ENCODE results near the gene PLEKHG1. TPM values are rescaled to one million over a fixed set of nuclear protein-coding genes. Genes with fewer than 3 reads are reported as not detected.
A peak's percentile ranks its signal among the peaks of the same experiment; 100 is the strongest.

PLEKHG1 gene
- total RNA-seq, 4 donors from 2014 or later: 35.0 to 60.8 (median 43.8) TPM

GRCh38 chr6:150622941-150623874 is 23.5 kb downstream of the PLEKHG1 start:
- H3K27me3 ChIP-seq: no peaks in the 10 kb centered on the region
- no peak overlapping the region for H3K4me3 ChIP-seq
- no peak for TF ChIP-seq POLR2A (IDR thresholded peaks at IDR 0.05)
- TF ChIP-seq EP300 (IDR thresholded peaks at IDR 0.05): no peak
- TF ChIP-seq POLR2AphosphoS5 (IDR thresholded peaks at IDR 0.05): no peak
- TF ChIP-seq CTCF (IDR thresholded peaks at IDR 0.05): no peak
- H3K36me3 ChIP-seq: no peaks in the 10 kb centered on the region
- H3K9me3 ChIP-seq: no peaks in the 10 kb centered on the region
- H3K4me1 ChIP-seq: no peaks in the 10 kb centered on the region
- H3K27ac ChIP-seq: no peak overlapping the region
- no peak for DNase-seq (ENCODE audit: low spot score in 2 of 2)
- 90% methylated on average over 18 of the region's 18 CpGs for WGBS

- DNase-seq (ENCODE audit: low spot score in 2 of 2): no peak
- H3K27me3 ChIP-seq: no peaks in the 10 kb centered on the region
- H3K4me3 ChIP-seq: no peak overlapping the region
- H3K27ac ChIP-seq: no peak overlapping the region
- WGBS: 80% methylated on average over 5 of the region's 5 CpGs
- no peaks in the 10 kb centered on the region for H3K36me3 ChIP-seq
- no peaks in the 10 kb centered on the region for H3K4me1 ChIP-seq
- TF ChIP-seq CTCF (IDR thresholded peaks at IDR 0.05) (no peak), POLR2A (IDR thresholded peaks at IDR 0.05) (no peak), EP300 (IDR thresholded peaks at IDR 0.05) (no peak), POLR2AphosphoS5 (IDR thresholded peaks at IDR 0.05) (no peak)
- no peaks in the 10 kb centered on the region for H3K9me3 ChIP-seq
These were observed 24.5 kb downstream of the PLEKHG1 start for GRCh38 chr6:150624191-150624590.

GRCh38 chr6:150625927-150626326 is 26.2 kb downstream of the PLEKHG1 start:
- H3K27me3 ChIP-seq: no peaks in the 10 kb centered on the region
- TF ChIP-seq EP300 (IDR thresholded peaks at IDR 0.05) (no peak), CTCF (IDR thresholded peaks at IDR 0.05) (no peak)
- H3K36me3 ChIP-seq: no peaks in the 10 kb centered on the region
- no peak for DNase-seq (ENCODE audit: low spot score in 2 of 2)
- no peak overlapping the region for H3K4me3 ChIP-seq
- no peak overlapping the region for H3K27ac ChIP-seq
- 90% methylated on average over 4 of the region's 4 CpGs for WGBS
- H3K9me3 ChIP-seq: no peaks in the 10 kb centered on the region
- H3K4me1 ChIP-seq: no peaks in the 10 kb centered on the region

- DNase-seq (ENCODE audit: low spot score in 2 of 2): no peak
- Histone ChIP-seq H3K27ac (peak overlapping the region; percentile 9), H3K27me3 (no peaks in the 10 kb centered on the region), H3K9me3 (no peaks in the 10 kb centered on the region), H3K4me3 (no peak overlapping the region), H3K36me3 (no peaks in the 10 kb centered on the region), H3K4me1 (no peaks in the 10 kb centered on the region)
- TF ChIP-seq CTCF (IDR thresholded peaks at IDR 0.05) (no peak), POLR2AphosphoS5 (IDR thresholded peaks at IDR 0.05) (no peak), EP300 (IDR thresholded peaks at IDR 0.05) (no peak), POLR2A (IDR thresholded peaks at IDR 0.05) (no peak)
These were observed 27.5 kb downstream of the PLEKHG1 start for GRCh38 chr6:150627154-150627553.

- no peak overlapping the region for H3K4me3 ChIP-seq
- WGBS: 36% methylated on average over 5 of the region's 5 CpGs
- H3K27ac ChIP-seq: peak overlapping the region; percentile 9
These were observed 27.9 kb downstream of the PLEKHG1 start for GRCh38 chr6:150627585-150628025.

More at GRCh38 chr6:150627585-150628025, 27.9 kb downstream of the PLEKHG1 start:
- H3K9me3 ChIP-seq: no peaks in the 10 kb centered on the region
- no peaks in the 10 kb centered on the region for H3K4me1 ChIP-seq
- no peak for TF ChIP-seq POLR2A (IDR thresholded peaks at IDR 0.05)
- TF ChIP-seq EP300 (IDR thresholded peaks at IDR 0.05): no peak
- no peak for TF ChIP-seq POLR2AphosphoS5 (IDR thresholded peaks at IDR 0.05)
- no peak for TF ChIP-seq CTCF (IDR thresholded peaks at IDR 0.05)
- no peaks in the 10 kb centered on the region for H3K36me3 ChIP-seq
- DNase-seq (ENCODE audit: low spot score in 2 of 2): no peak
- H3K27me3 ChIP-seq: no peaks in the 10 kb centered on the region
